ENCODE results near the gene KIAA1217. TPM values are rescaled to one million over a fixed set of nuclear protein-coding genes. Genes with fewer than 3 reads are reported as not detected.
"Not testable (repeated sequence)": the region's sequence is repeated elsewhere in the genome, so short reads cannot be mapped to it uniquely, and the experiment has no call there.

KIAA1217 gene
- total RNA-seq, 1 donor from 2014 or later, result 161 TPM

- Mint-ChIP-seq H3K4me3 (no peak overlapping the region), H3K36me3 (peaks cover 63% of the 10 kb centered on the region), H3K27me3 (ENCODE audit: low read depth) (no peaks in the 10 kb centered on the region), H3K4me1 (peaks cover 31% of the 10 kb centered on the region), H3K27ac (peak overlapping the region; percentile 55), H3K9me3 (no peaks in the 10 kb centered on the region)
- no peak for TF ChIP-seq CTCF (IDR thresholded peaks at IDR 0.05; ENCODE audit: unreplicated experiment)
- no peak for DNase-seq (ENCODE audit: low spot score in 2 of 2, unreplicated experiment in 2 of 2)
Observed at GRCh38 chr10:24440817-24441797, 232.2 kb downstream of the KIAA1217 start.

- Mint-ChIP-seq H3K27me3 (ENCODE audit: low read depth) (no peaks in the 10 kb centered on the region), H3K4me3 (no peak overlapping the region), H3K27ac (peak overlapping the region; percentile 55), H3K9me3 (no peaks in the 10 kb centered on the region), H3K4me1 (peaks cover 31% of the 10 kb centered on the region), H3K36me3 (peaks cover 65% of the 10 kb centered on the region)
- DNase-seq (ENCODE audit: low spot score in 2 of 2, unreplicated experiment in 2 of 2), result no peak
- TF ChIP-seq CTCF (IDR thresholded peaks at IDR 0.05; ENCODE audit: unreplicated experiment), result no peak
Observed at GRCh38 chr10:24442234-24442633, 233.3 kb downstream of the KIAA1217 start.

GRCh38 chr10:24442641-24443174 is 233.8 kb downstream of the KIAA1217 start:
- peaks cover 31% of the 10 kb centered on the region for H3K4me1 Mint-ChIP-seq
- H3K27ac Mint-ChIP-seq; H3K9me3 Mint-ChIP-seq; H3K4me3 Mint-ChIP-seq; DNase-seq (ENCODE audit: low spot score in 2 of 2, unreplicated experiment in 2 of 2); H3K27me3 Mint-ChIP-seq (ENCODE audit: low read depth): not testable (repeated sequence)
- H3K36me3 Mint-ChIP-seq, result peaks cover 63% of the 10 kb centered on the region

GRCh38 chr10:24444337-24444736 is 235.4 kb downstream of the KIAA1217 start:
- Mint-ChIP-seq H3K4me1 (peaks cover 32% of the 10 kb centered on the region), H3K27me3 (ENCODE audit: low read depth) (no peaks in the 10 kb centered on the region), H3K36me3 (peaks cover 52% of the 10 kb centered on the region), H3K4me3 (no peak overlapping the region), H3K27ac (no peak overlapping the region), H3K9me3 (no peaks in the 10 kb centered on the region)
- no peak for TF ChIP-seq CTCF (IDR thresholded peaks at IDR 0.05; ENCODE audit: unreplicated experiment)
- DNase-seq (ENCODE audit: low spot score in 2 of 2, unreplicated experiment in 2 of 2), result no peak

- Mint-ChIP-seq H3K4me1 (peaks cover 31% of the 10 kb centered on the region), H3K36me3 (peaks cover 41% of the 10 kb centered on the region)
- DNase-seq (ENCODE audit: low spot score in 2 of 2, unreplicated experiment in 2 of 2); H3K9me3 Mint-ChIP-seq; H3K4me3 Mint-ChIP-seq; H3K27me3 Mint-ChIP-seq (ENCODE audit: low read depth); H3K27ac Mint-ChIP-seq: not testable (repeated sequence)
Observed at GRCh38 chr10:24445958-24446357, 237.0 kb downstream of the KIAA1217 start.

- Mint-ChIP-seq H3K4me3 (no peak overlapping the region), H3K27me3 (ENCODE audit: low read depth) (no peaks in the 10 kb centered on the region), H3K4me1 (peaks cover 29% of the 10 kb centered on the region), H3K9me3 (no peaks in the 10 kb centered on the region), H3K36me3 (peaks cover 40% of the 10 kb centered on the region), H3K27ac (no peak overlapping the region)
- no peak for DNase-seq (ENCODE audit: low spot score in 2 of 2, unreplicated experiment in 2 of 2)
- no peak for TF ChIP-seq CTCF (IDR thresholded peaks at IDR 0.05; ENCODE audit: unreplicated experiment)
Observed at GRCh38 chr10:24446739-24447138, 237.8 kb downstream of the KIAA1217 start.
